Measurements from ENCODE around the gene SLC35E1. TPM values are rescaled to one million over a fixed set of nuclear protein-coding genes. Genes with fewer than 3 reads are reported as not detected.
"Not testable (repeated sequence)": the region's sequence is repeated elsewhere in the genome, so short reads cannot be mapped to it uniquely, and the experiment has no call there.

The SLC35E1 gene
- total RNA-seq, 1 donor from 2014 or later: 70.0 TPM

DNA sequence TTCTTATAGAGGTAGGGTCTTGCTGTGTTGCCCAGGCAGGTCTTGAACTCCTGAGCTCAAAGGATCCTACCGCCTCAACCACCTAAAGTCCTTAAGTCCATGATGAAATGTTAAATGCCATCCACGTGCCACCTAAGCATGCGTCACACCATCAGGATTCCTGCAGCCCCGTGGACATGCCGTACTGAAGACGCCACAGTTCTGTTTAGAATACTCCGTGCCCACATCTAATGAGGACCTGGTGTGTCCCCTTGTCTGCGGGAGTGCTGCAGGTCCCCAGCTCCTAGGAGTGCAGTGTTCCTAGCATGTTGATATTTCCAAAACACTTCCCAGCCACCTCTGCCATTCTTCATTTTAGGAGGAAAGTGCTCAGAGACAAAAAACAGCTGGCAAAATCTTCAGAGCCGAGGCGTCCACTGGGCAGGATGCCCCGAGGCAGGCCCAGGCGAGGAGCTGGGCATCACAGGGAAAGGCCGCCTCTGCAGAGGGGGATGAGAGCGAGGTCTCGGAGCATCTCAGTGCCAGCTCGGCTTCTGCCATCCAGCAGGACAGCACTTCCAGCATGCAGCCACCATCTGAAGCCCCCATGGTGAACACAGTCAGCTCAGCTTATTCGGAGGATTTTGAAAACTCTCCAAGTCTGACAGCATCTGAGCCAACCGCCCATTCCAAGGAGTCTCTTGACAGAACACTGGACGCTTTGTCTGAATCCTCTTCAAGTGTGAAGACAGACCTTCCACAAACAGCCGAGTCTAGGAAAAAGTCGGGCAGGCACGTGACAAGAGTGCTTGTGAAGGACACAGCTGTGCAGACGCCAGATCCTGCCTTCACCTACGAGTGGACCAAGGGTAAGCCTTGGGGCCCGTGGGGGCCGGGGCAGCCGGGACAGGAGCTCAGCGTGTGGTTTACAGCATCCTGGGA is 62.8 kb downstream of the SLC35E1 start:
- peaks cover 8% of the 10 kb centered on the region for H3K36me3 Mint-ChIP-seq (ENCODE audit: low read depth)
- DNase-seq (ENCODE audit: low spot score): no peak
- H3K27me3 Mint-ChIP-seq (ENCODE audit: low read depth): no peaks in the 10 kb centered on the region
- no peak for TF ChIP-seq CTCF (IDR thresholded peaks at IDR 0.05)
- H3K4me1 Mint-ChIP-seq (ENCODE audit: low read depth): peaks cover 7% of the 10 kb centered on the region
- H3K9me3 Mint-ChIP-seq (ENCODE audit: low read depth): no peaks in the 10 kb centered on the region
- peak overlapping the region; percentile 22 for H3K27ac Mint-ChIP-seq (ENCODE audit: unreplicated experiment)
- H3K4me3 Mint-ChIP-seq (ENCODE audit: unreplicated experiment): no peak overlapping the region

DNA sequence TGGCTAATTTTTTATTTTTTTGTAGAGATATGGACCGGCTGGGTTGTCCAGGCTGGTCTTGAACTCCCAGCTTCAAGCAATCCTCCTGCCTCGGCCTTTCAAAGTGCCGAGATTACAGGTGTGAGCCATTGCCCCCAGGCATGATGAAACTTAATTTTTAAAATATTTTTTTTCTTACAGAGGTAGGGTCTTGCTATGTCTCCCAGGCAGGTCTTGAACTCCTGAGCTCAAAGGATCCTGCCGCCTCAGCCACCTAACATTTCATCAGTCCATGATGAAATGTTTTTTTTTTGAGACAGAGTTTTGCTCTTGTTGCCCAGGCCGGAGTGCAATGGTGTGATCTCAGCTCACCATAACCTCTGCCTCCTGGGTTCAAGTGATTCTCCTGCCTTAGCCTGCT is 63.7 kb downstream of the SLC35E1 start:
- Mint-ChIP-seq H3K4me1 (ENCODE audit: low read depth) (peaks cover 7% of the 10 kb centered on the region), H3K36me3 (ENCODE audit: low read depth) (peaks cover 8% of the 10 kb centered on the region), H3K27ac (ENCODE audit: unreplicated experiment) (no peak overlapping the region), H3K4me3 (ENCODE audit: unreplicated experiment) (no peak overlapping the region), H3K27me3 (ENCODE audit: low read depth) (no peaks in the 10 kb centered on the region), H3K9me3 (ENCODE audit: low read depth) (no peaks in the 10 kb centered on the region)
- DNase-seq (ENCODE audit: low spot score): no peak
- TF ChIP-seq CTCF (IDR thresholded peaks at IDR 0.05): no peak

DNA sequence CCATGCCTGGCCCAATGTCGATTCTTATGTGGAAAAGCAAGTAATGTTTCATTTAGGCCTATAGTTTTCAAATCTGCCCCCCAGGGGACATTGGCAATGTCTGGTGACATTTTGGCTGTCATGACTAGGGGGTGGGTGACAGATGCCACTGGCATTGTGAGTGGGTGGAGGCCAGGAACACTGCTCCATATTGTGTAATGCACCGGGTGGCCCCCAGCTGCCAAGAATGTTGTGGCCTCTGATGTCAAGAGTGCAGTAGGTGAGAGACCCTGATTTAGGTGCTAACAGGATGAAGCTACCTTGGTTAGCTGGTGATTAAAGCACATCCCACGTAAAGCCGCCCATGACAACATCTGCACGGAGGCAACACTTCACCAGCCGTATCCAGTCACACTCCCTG is 65.3 kb downstream of the SLC35E1 start:
- Mint-ChIP-seq H3K27ac (ENCODE audit: unreplicated experiment) (no peak overlapping the region), H3K27me3 (ENCODE audit: low read depth) (no peaks in the 10 kb centered on the region)

GRCh38 chr19:16506161-16506560 is 66.1 kb downstream of the SLC35E1 start:
- DNase-seq (ENCODE audit: low spot score); H3K4me3 Mint-ChIP-seq (ENCODE audit: unreplicated experiment); H3K9me3 Mint-ChIP-seq (ENCODE audit: low read depth); H3K27me3 Mint-ChIP-seq (ENCODE audit: low read depth); H3K4me1 Mint-ChIP-seq (ENCODE audit: low read depth); H3K27ac Mint-ChIP-seq (ENCODE audit: unreplicated experiment): not testable (repeated sequence)
- H3K36me3 Mint-ChIP-seq (ENCODE audit: low read depth): peaks cover 12% of the 10 kb centered on the region

More for the DNA sequence above, 65.3 kb downstream of the SLC35E1 start:
- DNase-seq (ENCODE audit: low spot score): no peak
- no peak for TF ChIP-seq CTCF (IDR thresholded peaks at IDR 0.05)
- Mint-ChIP-seq H3K4me3 (ENCODE audit: unreplicated experiment) (no peak overlapping the region), H3K4me1 (ENCODE audit: low read depth) (peaks cover 7% of the 10 kb centered on the region), H3K9me3 (ENCODE audit: low read depth) (no peaks in the 10 kb centered on the region), H3K36me3 (ENCODE audit: low read depth) (peaks cover 10% of the 10 kb centered on the region)

DNA sequence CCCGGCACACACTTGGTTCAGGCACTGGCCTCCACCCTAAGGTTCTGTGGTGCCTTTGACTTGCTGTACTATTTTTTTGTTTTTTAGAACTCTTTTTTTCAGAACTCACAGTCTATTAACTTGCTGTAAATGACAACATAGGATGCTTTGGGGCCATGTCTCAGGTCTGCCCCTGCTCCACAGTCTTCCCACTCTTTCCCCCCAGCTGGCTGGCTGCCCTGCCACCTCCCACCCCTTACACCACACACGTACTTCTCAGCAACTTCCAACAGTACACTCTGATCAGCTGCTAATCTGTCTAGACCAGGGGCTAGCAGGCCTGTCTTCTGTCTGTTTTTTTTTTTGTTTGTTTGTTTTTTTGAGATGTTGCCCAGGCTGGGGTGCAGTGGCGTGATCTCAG is 67.9 kb downstream of the SLC35E1 start:
- DNase-seq (ENCODE audit: low spot score): no peak
- Mint-ChIP-seq H3K4me3 (ENCODE audit: unreplicated experiment) (no peak overlapping the region), H3K27ac (ENCODE audit: unreplicated experiment) (no peak overlapping the region), H3K36me3 (ENCODE audit: low read depth) (peaks cover 12% of the 10 kb centered on the region), H3K9me3 (ENCODE audit: low read depth) (no peaks in the 10 kb centered on the region), H3K4me1 (ENCODE audit: low read depth) (peaks cover 1% of the 10 kb centered on the region), H3K27me3 (ENCODE audit: low read depth) (no peaks in the 10 kb centered on the region)
- no peak for TF ChIP-seq CTCF (IDR thresholded peaks at IDR 0.05)

Other genes starting within 250 kb of the SLC35E1 start
- gene KLF2, start 247.6 kb downstream of the SLC35E1 start, total RNA-seq: 44.7 to 50.9 TPM (median 49.4 TPM) in 3 replicates
- gene EPS15L1, start 100.4 kb downstream of the SLC35E1 start, total RNA-seq: 34.4 to 36.5 TPM (median 36.1 TPM) in 3 replicates
- gene CALR3, start 76.2 kb downstream of the SLC35E1 start, total RNA-seq: not detected in 3 replicates
- gene C19orf44, start 76.0 kb downstream of the SLC35E1 start, total RNA-seq: 3.1 to 5.8 TPM (median 3.2 TPM) in 3 replicates
- 30.1 to 35.2 TPM (median 32.6 TPM) in 3 replicates for gene CHERP, start 30.0 kb downstream of the SLC35E1 start, total RNA-seq
- gene MED26, start 55.8 kb upstream of the SLC35E1 start, total RNA-seq: 8.7 to 10.6 TPM (median 8.8 TPM) in 3 replicates
- gene SMIM7, start 87.7 kb upstream of the SLC35E1 start, total RNA-seq: 42.5 to 52.0 TPM (median 47.7 TPM) in 3 replicates
- 3.1 to 3.7 TPM (median 3.7 TPM) in 3 replicates for gene TMEM38A, start 88.7 kb upstream of the SLC35E1 start, total RNA-seq
- not detected in 3 replicates for gene NWD1, start 147.4 kb upstream of the SLC35E1 start, total RNA-seq

Data from chondrocyte (in vitro differentiated cells).